Measurements from ENCODE around the gene SAPCD2. TPM values are rescaled to one million over a fixed set of nuclear protein-coding genes. Genes with fewer than 3 reads are reported as not detected.

Gene SAPCD2
- total RNA-seq, 4 donors from 2014 or later = 0.17 to 0.40 (median 0.26) TPM; not detected in 1

- WGBS = 80% methylated on average over 1 of the region's 2 CpGs
- intact Hi-C loops (cut with DNase I) = no loop called here
- Histone ChIP-seq H3K4me1 (peaks cover 12 to 25% (median 24%) of the 10 kb centered on the region in 4 donors), H3K9me3 (no peaks in the 10 kb centered on the region), H3K36me3 (no peaks in the 10 kb centered on the region), H3K27ac (replicated peaks in 1 of 4) (peak overlapping the region in 1 of 4 donors; percentile 36), H3K27me3 (peaks cover 0 to 25% (median 15%) of the 10 kb centered on the region in 4 donors), H3K4me3 (no peak overlapping the region)
- DNase-seq (ENCODE audit: extremely low spot score) = no peak
- no peak for TF ChIP-seq EP300 (IDR thresholded peaks at IDR 0.05)
- no peak for TF ChIP-seq POLR2AphosphoS5 (IDR thresholded peaks at IDR 0.05)
- no peak for TF ChIP-seq CTCF (IDR thresholded peaks at IDR 0.05)
- no peak for TF ChIP-seq POLR2A (IDR thresholded peaks at IDR 0.05; ENCODE audit: low read depth)
Measured at GRCh38 chr9:137071282-137071681, 925 bp upstream of the SAPCD2 start.

GRCh38 chr9:137070906-137071275, 534 bp upstream of the SAPCD2 start:
- intact Hi-C loops (cut with DNase I) = no loop called here

GRCh38 chr9:137069508-137070091, 757 bp downstream of the SAPCD2 start:
- Histone ChIP-seq H3K4me1 (peaks cover 12 to 26% (median 24%) of the 10 kb centered on the region in 4 donors), H3K27me3 (peaks cover 0 to 32% (median 15%) of the 10 kb centered on the region in 4 donors), H3K4me3 (peak overlapping the region; percentile 48 to 66 (median 54)), H3K27ac (replicated peaks in 1 of 4) (no peak overlapping the region), H3K9me3 (no peaks in the 10 kb centered on the region), H3K36me3 (no peaks in the 10 kb centered on the region)
- TF ChIP-seq POLR2AphosphoS5 (IDR thresholded peaks at IDR 0.05) = no peak
- no peak for DNase-seq (ENCODE audit: extremely low spot score)
- intact Hi-C loops (cut with DNase I) = no loop called here
- WGBS = 42% methylated on average over 8 of the region's 52 CpGs

More at GRCh38 chr9:137070906-137071275, 534 bp upstream of the SAPCD2 start:
- H3K27me3 ChIP-seq = peaks cover 0 to 25% (median 15%) of the 10 kb centered on the region in 4 donors
- H3K27ac ChIP-seq (replicated peaks in 1 of 4) = peak overlapping the region; percentile 50 to 62 (median 55)
- peaks cover 12 to 25% (median 24%) of the 10 kb centered on the region in 4 donors for H3K4me1 ChIP-seq
- H3K9me3 ChIP-seq = no peaks in the 10 kb centered on the region
- WGBS = 32% methylated on average over 6 of the region's 6 CpGs
- DNase-seq (ENCODE audit: extremely low spot score) = no peak
- TF ChIP-seq EP300 (IDR thresholded peaks at IDR 0.05) (no peak), CTCF (IDR thresholded peaks at IDR 0.05) (peak in 1 of 3 experiments; percentile 19)
- H3K36me3 ChIP-seq = no peaks in the 10 kb centered on the region
- H3K4me3 ChIP-seq = peak overlapping the region; percentile 48 to 66 (median 54)

GRCh38 chr9:137068539-137069507, 1.5 kb downstream of the SAPCD2 start:
- Histone ChIP-seq H3K4me3 (no peak overlapping the region), H3K4me1 (peaks cover 18 to 34% (median 31%) of the 10 kb centered on the region in 4 donors), H3K36me3 (no peaks in the 10 kb centered on the region), H3K9me3 (no peaks in the 10 kb centered on the region), H3K27me3 (peaks cover 0 to 39% (median 15%) of the 10 kb centered on the region in 4 donors), H3K27ac (replicated peaks in 1 of 4) (no peak overlapping the region)
- intact Hi-C loops (cut with DNase I) = no loop called here
- DNase-seq (ENCODE audit: extremely low spot score) = no peak
- WGBS = 85% methylated on average over 9 of the region's 17 CpGs
- no peak for TF ChIP-seq POLR2AphosphoS5 (IDR thresholded peaks at IDR 0.05)
- TF ChIP-seq EP300 (IDR thresholded peaks at IDR 0.05) = no peak
- TF ChIP-seq CTCF (IDR thresholded peaks at IDR 0.05) = no peak
